GM12892 (cell line): ENCODE results near the gene PGAM4.
A peak's percentile ranks its signal among the peaks of the same experiment; 100 is the strongest.
"Not testable (repeated sequence)": the region's sequence is repeated elsewhere in the genome, so short reads cannot be mapped to it uniquely, and the experiment has no call there.

Experiments
- DNase-seq: peaks from one replicate; pipeline ENCODE4 v3.0.0; 2011; ENCODE audit not compliant: insufficient read length
- FAIRE-seq: peaks from 2 replicates; lab custom pipeline; 2011; peaks lifted over from hg19 to GRCh38; lab: Jason Lieb, UNC
- POLR2A ChIP-seq: IDR thresholded peaks from 2 replicates; pipeline ENCODE4 v1.6.1; 2011; ENCODE audit warnings: low read depth, low read length, control low read depth
- POLR2AphosphoS5 ChIP-seq: IDR thresholded peaks from 2 replicates; pipeline ENCODE4 v1.6.1; 2011; ENCODE audit warnings: low read depth, low read length, control low read depth
- TAF1 ChIP-seq: IDR thresholded peaks from 2 replicates; pipeline ENCODE4 v1.6.1; 2011; ENCODE audit warnings: low read depth, mild to moderate bottlenecking, control low read depth, low read length, borderline replicate concordance

The PGAM4 gene

DNA sequence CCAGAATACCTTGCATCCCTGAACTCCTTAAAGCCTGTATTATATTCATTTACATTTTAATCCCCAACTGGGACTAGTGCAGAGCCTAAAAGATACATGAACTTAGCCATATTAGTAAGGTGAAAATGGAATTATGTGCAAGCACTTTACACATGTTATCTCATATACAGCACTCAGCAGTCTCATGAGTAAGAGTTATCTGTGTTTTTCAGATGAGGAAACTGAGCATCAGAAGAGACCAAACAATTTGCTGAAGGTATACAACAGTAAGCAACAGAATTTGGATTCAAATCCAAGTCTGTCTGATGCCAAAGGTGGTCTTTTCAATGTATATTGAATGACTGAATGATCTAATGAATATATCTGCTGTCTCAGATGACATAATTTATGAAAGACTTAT lies 46.7 kb downstream of the PGAM4 start:
- DNase-seq, result no peak
- TF ChIP-seq POLR2A (no peak), TAF1 (no peak), POLR2AphosphoS5 (no peak)
- peak; percentile 33 for FAIRE-seq

GRCh38 chrX:77919370-77919769 lies 50.1 kb downstream of the PGAM4 start:
- not testable (repeated sequence) for DNase-seq, FAIRE-seq

DNA sequence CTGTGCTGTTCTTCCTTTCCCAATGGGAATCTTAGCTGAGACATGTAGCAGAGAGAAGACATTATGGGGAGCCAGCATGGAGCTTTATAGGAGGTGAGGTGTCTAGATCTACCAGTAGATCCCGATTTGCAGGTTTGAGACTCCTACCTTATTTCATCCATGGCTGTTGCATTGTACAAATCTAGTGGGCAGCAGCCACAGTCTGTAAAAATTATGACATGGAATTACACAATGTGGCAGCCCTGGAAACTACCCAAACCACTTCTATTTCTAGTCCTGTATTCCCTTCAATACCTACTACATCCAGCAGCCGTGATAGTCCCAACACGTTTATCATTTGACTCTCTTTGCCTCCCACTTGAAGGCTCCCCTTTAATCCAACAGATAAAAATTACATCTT lies 50.9 kb downstream of the PGAM4 start:
- no peak for TF ChIP-seq POLR2AphosphoS5
- no peak for TF ChIP-seq TAF1
- TF ChIP-seq POLR2A, result no peak
- FAIRE-seq (no peak), DNase-seq (no peak)
